ENCODE results near the gene KY. TPM values are rescaled to one million over a fixed set of nuclear protein-coding genes. Genes with fewer than 3 reads are reported as not detected.

The KY gene
- polyA plus RNA-seq, 4 donors = 0.61 to 1.5 (median 1.1) TPM

GRCh38 chr3:134672571-134672970, 21.7 kb upstream of the KY start:
- DNase-seq (ENCODE audit: low read depth in 4 of 4, low spot score in 3 of 4) = no peak

DNA sequence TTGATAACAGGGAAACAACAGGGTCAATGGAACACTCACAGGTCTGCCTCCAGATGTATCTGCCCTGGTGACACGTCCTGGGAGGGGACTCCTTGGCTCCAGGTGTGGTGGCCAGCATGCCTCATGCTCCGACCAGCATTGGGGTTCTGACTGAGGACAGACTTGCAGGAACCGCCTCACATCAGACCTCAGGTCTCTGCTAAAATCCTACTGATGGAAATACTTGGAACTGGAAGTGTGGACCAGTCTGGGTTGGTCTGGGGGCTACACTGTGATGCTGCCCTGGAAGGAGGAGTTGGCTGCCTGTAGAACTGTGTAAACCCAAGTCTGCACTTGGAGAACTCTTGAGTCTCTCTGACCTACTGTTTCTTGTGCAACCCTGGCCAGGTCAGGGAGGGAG, 17.1 kb upstream of the KY start:
- DNase-seq (ENCODE audit: low read depth in 4 of 4, low spot score in 3 of 4) = no peak

GRCh38 chr3:134667406-134667805, 16.6 kb upstream of the KY start:
- no peak for DNase-seq (ENCODE audit: low read depth in 4 of 4, low spot score in 3 of 4)

DNA sequence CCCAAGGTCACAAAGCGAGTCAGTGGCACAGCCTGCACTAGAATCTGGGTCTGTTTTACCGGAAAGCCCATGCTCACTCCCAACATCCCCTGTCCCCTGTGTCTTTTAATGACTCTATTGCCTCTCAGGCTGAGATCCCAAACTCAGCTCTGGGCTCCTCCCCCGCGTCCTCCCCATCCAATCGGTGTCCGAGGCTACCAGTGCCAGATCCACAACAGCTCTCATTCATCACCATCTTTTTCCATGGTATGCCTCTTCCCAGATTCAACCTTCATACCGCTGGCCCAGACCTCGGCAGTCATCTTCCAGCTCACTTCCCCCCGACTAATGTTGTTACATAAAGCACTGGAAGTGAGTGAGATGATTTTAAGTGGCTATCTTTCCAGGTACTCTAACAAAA, 16.1 kb upstream of the KY start:
- DNase-seq (ENCODE audit: low read depth in 4 of 4, low spot score in 3 of 4) = no peak

GRCh38 chr3:134666466-134666865, 15.6 kb upstream of the KY start:
- no peak for DNase-seq (ENCODE audit: low read depth in 4 of 4, low spot score in 3 of 4)

GRCh38 chr3:134666052-134666451, 15.2 kb upstream of the KY start:
- no peak for DNase-seq (ENCODE audit: low read depth in 4 of 4, low spot score in 3 of 4)

- no peak for DNase-seq (ENCODE audit: low read depth in 4 of 4, low spot score in 3 of 4)
Measured at GRCh38 chr3:134665243-134665642, 14.4 kb upstream of the KY start.

GRCh38 chr3:134663721-134664456, 13.1 kb upstream of the KY start:
- DNase-seq (ENCODE audit: low read depth in 4 of 4, low spot score in 3 of 4) = no peak

- no peak for DNase-seq (ENCODE audit: low read depth in 4 of 4, low spot score in 3 of 4)
Measured at GRCh38 chr3:134660046-134660441, 9.2 kb upstream of the KY start.

GRCh38 chr3:134659391-134660045, 8.7 kb upstream of the KY start:
- DNase-seq (ENCODE audit: low read depth in 4 of 4, low spot score in 3 of 4) = no peak

- DNase-seq (ENCODE audit: low read depth in 4 of 4, low spot score in 3 of 4) = no peak
Measured at GRCh38 chr3:134658555-134658954, 7.7 kb upstream of the KY start.

- DNase-seq (ENCODE audit: low read depth in 4 of 4, low spot score in 3 of 4) = no peak
Measured at GRCh38 chr3:134656211-134656800, 5.5 kb upstream of the KY start.

- DNase-seq (ENCODE audit: low read depth in 4 of 4, low spot score in 3 of 4) = no peak
Measured at GRCh38 chr3:134655706-134656105, 4.9 kb upstream of the KY start.

GRCh38 chr3:134654031-134654430, 3.2 kb upstream of the KY start:
- DNase-seq (ENCODE audit: low read depth in 4 of 4, low spot score in 3 of 4) = no peak

- no peak for DNase-seq (ENCODE audit: low read depth in 4 of 4, low spot score in 3 of 4)
Measured at GRCh38 chr3:134652886-134653630, 2.2 kb upstream of the KY start.

DNA sequence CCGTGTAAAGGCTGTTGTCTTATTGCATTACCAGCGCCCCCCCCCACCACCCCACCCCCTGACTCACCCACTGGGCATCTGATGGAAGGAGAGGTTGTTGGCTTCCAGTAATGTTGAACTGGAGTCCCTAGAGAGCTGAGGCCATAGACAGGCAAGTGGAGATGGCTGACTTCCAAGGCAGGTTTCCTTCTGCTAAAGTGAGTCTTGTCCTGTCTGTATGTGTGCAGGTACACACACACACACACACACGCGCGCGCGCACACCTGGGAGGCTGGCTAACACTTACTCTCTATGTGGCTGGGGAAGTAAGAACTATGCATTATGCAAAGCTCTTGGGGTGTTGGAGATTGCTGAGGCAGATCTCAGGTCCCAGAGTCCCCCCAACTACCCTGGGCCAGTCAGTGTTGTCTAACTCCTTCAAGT, 1.6 kb upstream of the KY start:
- no peak for DNase-seq (ENCODE audit: low read depth in 4 of 4, low spot score in 3 of 4)

- no peak for DNase-seq (ENCODE audit: low read depth in 4 of 4, low spot score in 3 of 4)
Measured at GRCh38 chr3:134651347-134652041, 672 bp upstream of the KY start.

DNA sequence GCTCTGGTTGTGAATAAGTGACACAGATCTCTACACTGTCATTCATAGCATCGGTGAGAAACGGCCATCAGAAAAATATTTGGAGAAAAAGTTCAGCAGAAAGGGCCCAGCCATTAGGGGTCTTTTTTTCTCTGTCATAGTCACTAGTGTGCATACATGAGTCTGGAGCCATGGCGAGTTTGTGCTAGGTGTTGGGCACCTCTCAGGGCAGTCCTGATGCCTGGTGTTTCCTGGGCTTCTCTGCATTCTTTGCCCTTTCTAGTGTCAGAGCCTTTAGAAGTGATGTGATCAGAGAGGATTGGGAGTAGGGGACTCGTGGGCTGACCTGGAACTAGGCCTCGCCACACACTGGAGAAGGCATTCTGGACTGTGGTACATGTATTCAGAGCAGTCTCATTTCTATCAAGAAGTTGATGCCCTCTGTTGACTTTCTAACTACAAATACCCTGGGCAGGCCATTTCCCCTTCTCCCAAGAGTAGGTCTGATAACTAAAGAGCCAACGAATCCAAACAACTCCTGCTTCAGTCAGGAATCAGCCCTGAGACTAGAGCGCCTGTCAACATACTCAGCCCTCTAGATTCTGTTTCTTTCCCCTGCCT, 1.6 kb downstream of the KY start:
- no peak for DNase-seq (ENCODE audit: low read depth in 4 of 4, low spot score in 3 of 4)

- DNase-seq (ENCODE audit: low read depth in 4 of 4, low spot score in 3 of 4) = no peak
Measured at GRCh38 chr3:134647902-134648760, 2.7 kb downstream of the KY start.

All from left renal pelvis (tissue), 4 donors.